GM21367 (cell line): ENCODE measurements around the gene MCRS1.

Experiments used
- ATAC-seq: cut with Tn5 transposase; IDR thresholded peaks from one replicate; pipeline ENCODE4 v1.9.1; 2021; ENCODE audit not compliant: unreplicated experiment

MCRS1 gene

DNA sequence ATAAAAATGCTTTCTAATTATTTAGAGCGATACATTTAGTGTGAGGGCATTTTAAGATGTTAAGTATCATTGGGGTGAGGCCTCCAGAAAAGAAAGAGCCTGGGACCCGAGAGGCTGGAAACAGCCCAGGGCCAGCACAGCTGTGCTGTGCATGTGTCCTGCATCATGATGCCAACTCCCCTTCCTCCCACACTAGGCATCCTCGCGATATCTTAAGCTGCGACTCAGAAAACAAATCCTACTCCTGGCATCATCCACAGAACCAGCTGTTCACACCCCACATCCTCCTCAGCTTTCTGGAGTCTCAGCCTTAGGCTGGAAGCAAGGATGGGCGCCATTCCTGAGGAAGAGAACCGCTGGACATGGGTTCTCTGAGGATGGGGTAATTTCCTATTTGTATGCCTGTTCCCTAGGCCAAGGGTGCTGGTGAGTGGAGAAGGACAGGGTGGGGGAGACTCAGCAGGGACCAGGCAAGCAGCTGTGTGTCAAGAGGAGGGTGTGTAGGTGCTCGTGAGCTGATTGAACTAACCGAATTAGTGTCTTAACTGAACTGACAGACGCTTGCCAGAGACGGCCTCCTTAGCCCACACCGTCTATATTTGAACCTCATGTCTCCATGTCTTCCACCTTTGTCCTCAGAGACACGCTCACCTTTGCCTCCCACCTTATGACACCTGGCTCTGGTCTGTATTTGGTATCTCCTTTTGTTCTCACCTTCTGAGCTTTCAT is 15.6 kb upstream of the MCRS1 start:
- no peak for ATAC-seq

DNA sequence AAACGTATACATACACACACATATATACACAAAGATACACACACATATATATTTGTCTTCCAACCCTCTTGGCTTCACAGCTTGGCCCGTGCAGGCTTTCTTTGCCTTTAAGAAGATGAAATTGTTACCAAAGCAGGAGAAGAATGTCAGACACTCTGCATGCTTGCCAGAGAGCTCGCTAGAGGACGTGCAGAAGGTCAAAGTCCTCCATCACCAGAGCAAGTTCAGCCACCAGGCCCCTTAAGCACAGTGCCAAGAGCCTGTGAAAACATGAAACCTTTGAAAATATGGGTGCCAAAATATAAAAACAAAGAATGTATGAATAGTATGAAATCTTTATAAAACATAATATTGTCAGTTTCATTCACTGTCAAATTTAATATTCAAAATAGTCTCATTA is 14.9 kb upstream of the MCRS1 start:
- ATAC-seq: no peak

DNA sequence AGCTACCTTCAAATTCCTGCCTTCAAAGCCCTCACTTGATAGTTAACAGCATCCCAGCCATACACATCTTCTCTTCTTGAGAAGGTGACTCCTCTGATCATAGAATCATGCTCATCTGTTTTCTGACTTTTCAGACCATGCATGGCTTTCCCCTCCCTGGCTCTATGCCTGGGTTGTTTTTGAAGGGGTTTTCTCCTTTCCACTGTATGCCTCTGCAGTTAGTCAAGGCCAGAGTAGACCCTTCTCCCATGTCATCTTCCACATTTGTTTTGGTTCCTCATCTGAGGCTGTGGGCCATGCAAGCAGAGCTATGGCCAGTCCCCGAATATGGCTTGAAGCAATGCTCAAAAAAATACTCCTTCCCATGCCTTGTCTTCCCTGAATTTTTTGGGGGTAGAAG is 14.3 kb upstream of the MCRS1 start:
- ATAC-seq: no peak

DNA sequence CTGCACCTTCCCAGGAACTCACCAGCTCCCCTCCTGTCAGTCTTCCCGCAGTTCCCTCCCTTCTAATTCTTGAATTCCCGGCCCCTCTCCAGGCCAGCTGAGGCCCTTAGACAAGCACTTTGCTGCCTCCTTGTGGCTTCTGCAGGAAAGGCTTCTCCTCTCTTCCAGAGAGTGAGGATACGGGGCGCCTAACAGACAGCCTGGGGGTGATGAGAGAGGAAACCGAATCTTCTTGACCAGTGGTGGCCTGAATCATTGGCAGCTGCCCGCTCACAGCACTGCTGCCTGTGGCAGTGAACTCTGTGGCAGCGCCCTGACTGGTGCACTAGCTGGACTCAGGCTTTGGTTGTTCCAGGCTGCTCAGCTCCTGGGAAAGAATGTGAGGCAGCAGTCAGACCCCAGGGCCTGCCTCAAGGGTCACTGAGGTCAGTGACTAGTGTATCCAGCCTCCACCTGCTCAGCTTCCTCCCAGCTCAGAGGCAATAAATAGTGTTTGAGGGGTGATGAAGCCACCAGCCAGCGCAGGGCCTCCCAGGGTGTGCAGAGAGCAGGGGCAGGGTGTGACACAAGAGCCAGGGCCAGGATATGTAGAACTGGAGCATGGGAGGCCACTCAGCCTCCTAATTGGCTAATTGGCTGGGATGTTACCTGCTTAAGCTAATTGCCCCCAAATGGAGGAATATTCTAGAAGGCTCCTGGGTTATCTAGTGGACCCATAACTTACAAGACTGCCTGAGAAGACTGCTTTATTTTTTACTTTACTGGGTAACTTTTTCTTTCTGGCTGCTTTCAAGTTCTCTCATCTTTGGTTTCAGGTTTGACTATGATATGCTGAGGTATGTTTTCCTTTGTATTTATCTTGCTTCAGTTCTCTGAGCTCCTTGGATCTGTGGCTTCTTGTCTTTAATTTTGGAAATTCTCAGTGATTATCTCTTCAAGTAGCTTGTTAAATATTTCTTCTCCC is 12.9 kb upstream of the MCRS1 start:
- no peak for ATAC-seq

DNA sequence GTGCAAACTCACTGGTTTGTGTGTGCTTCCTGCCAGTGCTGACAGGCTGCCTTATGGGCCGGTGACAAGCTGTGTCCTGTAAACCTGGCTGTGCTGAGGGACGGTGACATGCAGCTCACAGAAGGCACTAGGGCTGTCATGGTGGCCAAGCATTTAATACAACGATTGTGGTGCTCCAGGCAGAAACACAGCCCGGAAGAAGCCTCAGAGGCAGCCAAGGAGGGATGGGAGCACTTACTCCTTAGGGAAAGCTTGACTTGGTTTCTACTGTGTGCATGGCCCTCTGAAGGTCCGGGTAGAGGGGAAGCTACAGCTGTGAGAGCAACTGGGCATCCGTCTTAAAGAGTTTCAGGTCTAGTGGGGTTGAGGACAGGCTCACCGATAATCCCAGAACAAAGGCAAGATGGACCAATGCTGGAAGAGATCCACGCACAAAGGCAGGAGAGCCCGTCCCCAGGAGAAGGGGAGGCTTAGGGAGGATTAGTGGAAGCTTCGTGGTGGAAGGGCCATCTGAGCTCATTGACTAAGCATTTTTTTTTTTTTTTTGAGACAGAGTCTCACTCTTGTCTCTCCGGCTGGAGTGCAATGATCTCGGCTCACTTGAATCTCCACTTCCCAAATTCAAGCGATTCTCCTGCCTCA is 10.7 kb upstream of the MCRS1 start:
- no peak for ATAC-seq

DNA sequence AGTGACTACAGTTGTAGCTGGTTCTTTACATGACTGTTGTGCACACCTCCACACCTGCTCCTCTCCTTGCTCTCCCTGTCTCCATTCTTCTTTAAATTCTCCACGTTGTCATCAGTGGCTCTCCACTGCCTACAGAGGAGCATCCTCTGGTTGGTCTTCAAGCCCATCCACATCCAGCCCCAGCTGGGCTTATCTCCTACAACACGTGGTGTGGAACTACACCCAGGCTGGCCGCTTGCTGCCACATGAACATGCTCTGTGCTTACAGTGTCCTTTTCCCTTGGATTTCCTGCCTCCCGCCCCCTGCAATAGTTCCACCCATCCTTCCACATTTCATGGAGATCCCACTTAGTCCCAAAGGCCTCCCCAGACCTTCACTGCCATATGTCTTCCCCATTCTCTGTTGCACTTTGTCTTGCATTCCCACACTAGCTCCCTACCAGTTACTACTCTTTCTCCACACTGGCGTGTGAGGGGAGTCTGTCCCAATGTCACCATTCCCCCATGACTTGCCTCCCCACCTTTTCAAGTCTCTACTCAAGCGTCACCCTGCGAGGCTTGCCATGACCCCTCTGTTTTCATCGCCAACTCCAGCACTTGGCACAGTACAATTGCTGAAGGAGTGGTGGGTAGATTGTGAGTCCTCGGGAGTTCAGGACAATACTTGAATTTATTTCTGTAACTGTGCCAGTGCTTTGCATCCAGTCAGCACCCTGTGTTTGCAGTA is 9.8 kb upstream of the MCRS1 start:
- ATAC-seq: no peak

DNA sequence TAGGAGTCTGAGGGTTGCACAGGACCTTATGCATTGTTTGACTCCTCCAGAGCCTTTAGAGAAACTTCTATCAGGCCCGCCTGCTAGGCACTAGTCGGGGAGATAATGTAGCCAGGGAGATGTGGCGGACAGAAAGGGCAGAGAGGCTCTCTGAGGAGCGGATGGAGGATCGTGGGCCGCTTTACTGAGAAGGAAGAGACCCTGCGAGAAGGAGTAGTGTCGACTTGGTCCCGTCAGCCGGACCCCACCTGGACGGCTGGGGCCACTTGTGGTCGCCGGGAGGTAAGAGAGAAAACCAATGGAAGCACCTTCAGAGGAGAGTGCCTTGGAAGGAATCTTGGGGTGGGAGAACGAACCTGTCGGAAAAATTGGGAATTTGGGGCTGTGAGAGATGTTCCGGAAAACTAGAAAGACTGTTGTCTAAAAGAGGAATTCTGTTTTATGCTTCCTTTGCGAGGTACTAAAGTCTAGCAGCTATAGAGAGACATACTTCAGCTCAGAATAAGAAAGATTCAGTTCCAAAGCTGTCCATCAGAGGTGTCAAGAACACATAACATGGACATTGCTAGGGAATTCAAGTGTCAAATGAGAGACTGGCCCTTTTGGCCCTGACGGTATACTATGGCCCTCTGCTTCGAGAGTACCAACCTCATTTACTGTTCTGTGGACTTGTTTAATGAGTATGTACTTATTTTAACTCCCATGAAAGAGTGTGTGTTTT is 660 bp upstream of the MCRS1 start:
- ATAC-seq: peak; percentile 4

DNA sequence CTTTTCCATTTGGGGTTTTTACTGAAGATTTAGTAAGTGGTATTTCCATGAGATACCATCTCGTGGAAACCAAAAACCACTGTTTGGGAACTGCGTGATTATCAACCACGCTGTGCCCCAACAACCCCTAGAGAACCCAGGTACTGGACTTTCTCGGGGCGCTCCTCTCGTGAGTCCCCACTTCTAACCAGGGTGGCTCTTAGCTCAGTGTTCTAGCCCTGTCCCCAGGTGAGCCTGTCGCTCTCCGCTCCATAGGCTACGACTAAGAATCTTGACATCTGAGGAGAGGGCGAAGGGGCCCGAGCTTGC is 686 bp downstream of the MCRS1 start:
- ATAC-seq: no peak

DNA sequence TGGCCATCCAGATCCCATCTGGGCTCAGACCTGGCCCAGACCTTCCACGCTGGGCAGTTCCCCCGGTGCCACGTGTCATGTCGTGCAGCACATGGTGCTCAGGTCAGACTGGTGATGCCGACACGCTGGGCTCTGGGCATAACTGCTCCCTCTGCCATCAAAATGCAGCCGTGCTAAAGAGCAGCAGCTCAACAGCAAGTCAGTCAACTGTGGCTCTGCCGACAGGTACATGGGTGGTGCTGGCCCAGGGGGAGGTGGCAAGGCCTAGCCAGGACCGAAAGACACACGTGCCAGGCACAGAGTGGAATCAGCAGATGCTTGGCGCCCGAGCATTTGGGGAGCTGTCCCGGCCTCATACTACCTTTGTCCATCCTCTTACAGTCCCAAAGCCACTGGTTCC is 1.6 kb downstream of the MCRS1 start:
- no peak for ATAC-seq

DNA sequence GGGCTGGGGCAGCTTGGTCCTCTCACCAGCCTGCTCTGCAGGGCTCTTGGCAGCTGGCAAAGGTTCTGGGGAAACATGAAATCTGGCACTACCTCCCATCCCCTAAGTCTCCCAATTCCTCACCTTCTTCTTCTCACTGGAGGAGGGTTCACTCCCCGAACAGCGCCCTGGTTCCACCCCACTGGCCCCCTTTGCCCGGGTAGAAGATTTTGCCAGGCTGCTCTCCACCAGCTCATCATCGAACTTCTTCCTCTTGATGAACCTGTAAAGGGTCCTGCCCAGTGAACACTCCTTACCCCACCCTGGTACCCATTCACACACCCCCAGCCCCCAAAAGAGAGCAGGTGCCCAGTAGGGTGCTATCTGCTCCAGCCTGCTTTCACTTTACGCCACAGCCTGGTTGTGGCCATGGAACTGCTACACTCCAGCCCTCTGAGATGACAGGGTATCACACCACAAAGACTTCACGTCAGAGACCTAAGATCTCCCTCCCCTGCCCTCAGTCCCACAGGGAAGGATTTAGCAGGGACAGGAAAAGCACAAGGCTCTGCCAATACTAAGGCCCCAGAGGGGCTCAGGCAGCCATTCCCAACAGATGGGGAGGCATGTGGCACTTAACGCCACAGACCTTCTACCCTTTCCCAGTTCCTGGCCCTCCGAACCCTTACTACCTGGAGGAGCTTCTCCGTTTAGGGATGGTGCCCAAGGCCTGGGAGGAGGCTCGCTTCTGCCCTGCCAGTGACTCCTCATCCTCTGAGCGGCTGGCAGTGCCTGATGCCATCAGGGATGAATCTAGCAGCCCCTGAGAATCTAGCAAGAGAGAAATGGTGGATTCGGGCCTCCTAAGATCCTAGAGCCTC is 2.3 kb downstream of the MCRS1 start:
- ATAC-seq: no peak

DNA sequence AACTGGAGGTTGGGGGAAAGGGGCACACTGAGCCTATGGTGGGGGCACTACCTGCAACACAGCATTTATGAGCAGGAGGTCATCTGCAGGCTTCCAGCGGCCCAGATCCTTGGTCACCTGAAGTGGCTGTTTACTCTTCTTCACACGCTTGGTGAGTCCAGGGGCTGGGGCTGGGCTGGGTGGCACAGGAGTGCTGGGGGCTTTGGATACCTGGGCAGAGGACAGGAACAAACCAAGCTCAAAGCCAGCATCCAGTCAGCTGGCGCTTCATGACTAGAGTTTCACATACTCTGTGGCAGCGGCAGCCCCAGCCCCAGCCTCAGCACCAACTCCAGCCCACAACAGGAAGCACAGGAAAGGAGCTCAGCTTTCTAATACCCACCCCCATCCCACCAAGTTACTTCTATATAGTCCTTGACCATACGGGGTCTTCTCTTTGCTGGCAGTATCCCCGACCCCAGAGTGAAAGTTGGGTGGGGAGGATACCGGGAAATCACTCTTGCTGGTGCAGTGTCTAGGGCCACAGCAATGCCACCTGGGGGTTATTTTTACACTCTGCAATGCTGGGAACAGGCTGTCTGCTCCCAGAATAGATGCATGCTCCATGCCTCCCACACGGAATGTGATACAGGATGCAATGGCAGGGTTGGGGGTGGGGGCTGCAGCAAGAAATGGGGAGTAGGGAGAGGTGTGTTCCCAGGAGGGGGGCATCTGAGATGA is 3.1 kb downstream of the MCRS1 start:
- no peak for ATAC-seq

DNA sequence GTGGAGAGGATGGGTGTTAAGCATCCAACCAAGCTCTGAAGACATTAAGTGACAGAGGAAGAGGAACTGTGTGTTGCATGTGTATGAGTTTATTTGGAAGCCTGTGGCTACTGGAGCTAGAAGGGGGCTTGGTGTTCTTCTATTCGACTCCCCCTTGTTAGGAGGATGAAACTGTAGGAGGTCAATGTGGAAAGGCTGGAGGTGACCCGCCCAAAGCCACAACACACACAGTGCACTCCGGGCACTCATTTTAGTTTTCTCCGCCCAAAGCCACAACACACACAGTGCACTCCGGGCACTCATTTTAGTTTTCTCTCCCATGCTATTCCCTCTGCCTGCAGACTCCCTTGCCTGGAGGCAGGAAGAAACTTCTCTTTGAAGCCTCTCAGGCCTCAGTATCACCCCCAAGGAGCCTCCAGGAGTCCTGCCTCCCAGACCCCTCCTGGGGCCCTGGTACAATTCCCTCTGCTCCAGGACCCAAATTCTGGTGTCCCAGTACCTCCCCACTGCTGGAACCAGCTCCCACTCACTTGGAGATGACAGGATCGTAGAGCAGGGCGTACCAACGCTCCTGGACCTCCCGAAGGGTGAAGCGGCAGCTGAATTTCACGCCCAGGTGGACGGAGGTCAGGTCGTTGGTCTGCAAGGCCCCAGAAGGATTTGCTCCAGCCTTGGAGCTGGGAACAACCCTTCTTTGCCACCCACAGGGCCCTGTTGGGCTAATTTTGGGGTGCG is 3.8 kb downstream of the MCRS1 start:
- ATAC-seq: no peak

DNA sequence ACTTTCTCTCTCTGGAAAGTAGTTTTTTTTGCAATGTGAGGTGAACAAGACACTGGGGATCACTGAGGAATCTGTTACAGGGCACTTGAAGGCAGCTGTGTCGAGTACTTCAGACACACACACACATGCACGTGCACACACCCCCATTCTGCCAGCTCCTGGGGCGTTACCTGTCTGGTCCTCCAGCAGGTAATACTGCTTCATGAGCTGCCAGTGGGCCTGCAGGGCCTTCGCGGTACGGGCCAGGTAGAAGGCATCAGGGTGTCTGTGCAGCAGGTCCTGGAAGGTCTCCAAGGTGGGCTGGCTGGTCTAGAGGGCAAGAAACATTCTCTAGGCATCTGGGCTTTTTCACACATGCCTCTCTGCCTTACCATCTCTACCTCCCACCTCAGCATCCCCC is 5.1 kb downstream of the MCRS1 start:
- no peak for ATAC-seq

DNA sequence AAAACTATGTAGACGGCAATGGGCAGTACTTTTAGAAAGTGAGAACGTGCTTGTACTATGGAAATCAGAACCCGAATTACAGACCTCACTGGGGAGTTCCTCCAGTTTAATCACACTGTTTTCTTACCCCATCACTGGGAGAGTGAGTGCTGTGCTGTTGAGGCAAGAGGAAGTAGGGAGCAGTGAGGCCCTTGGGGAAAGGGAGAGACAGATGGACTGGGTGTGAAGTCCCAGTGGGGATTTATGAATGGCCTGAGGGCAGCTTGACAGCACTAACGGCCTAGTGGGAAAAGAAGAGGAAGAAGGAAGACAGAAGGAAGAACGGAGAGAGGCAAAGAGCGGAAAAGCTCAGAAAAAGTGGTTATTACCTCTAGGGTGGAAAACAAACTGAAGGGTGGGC is 5.7 kb downstream of the MCRS1 start:
- ATAC-seq: no peak

DNA sequence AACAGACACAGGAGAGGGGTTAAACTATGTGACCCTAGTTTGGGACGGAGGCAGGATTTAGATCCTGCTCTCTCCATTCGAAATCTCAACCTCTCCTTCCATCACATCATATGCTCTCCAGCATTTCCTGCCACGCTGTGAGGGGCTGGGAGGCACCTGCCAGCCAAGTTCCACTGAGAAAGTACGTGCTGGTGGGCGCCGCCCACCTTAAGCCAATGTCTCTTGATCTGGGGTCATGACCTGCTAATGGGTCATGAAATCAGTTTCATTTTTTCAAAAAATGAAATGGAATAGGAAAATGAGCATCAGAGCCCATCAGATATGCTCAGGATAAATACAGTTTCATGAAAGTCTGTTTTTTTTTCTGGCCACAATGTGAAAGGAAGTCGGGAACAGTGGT is 7.2 kb downstream of the MCRS1 start:
- ATAC-seq: no peak

DNA sequence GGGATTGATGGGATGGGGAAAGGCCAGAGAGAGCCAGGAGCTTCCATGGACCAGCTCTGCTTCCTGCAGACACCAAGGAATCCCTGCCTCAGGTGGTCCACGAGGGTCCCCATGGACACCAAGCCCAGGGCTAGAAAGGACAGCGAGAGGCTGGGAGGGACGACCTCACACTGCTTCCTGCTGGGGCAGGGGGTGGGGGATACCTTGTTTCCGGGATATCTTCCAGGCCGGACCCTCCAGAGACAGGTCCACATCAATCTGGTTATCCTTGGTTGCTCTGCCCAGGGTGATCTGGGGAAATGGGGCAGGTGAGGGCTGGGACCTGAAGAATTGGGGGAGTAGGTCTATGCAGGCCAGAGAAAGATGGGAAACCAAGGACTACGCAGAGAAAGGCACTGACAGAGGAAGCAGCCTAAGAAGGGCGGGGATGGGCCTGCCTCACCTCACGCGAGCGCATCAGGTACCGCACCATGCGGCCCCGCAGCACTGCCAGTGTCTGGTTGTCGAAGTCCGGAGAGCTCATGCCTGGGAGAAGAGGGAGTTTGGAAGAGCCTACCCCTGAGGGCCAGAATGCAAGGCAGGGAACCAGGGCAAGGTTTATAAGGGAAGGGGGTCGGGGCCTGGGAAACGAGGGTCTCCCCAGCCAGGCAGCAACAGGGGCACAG is 8.8 kb downstream of the MCRS1 start:
- ATAC-seq: no peak

DNA sequence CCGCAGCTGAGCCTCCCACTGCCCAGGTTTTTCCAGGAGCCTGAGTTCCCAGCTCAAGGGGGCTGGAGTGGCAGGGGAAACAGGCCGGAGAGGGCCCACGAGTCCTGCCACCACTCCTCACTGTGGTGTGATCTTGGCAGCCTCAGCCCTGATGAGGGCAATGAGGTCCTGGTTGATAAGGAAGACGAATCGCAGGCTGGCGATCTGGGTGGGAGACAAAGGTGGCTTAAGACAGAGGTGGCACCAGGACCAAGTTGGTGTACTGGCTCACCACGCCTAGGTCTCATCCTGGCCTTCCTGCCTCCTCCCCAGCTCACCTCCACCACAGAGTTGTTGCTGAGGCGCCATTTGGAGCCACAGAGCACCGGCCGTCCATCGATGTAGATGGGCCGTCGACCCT is 9.4 kb downstream of the MCRS1 start:
- ATAC-seq: no peak

DNA sequence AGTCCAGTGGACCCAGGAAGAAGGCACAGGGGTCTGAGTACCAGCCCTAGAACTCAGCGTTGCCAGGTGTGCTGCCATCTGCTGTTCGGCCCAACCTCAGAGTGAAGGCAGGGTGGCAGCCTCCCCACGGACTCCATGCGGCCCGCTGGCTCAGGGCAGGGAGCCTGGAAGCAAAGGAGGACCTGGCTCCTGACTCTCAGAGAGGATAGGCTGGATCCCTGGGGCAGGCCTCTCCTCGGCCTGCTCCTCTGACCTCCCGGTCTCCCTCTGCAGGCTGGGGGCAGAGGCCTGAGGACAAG is 10.1 kb downstream of the MCRS1 start:
- no peak for ATAC-seq
